Keratinocyte (primary cell): ENCODE results near the gene POLR2B. TPM values are rescaled to one million over a fixed set of nuclear protein-coding genes. Genes with fewer than 3 reads are reported as not detected.
"Not testable (repeated sequence)": the region's sequence is repeated elsewhere in the genome, so short reads cannot be mapped to it uniquely, and the experiment has no call there.

ENCODE experiments used
- DNase-seq: peaks from one replicate; pipeline ENCODE4 v3.0.0-alpha.2; 2011; ENCODE audit warnings: low read depth, missing footprints, low spot score
- FAIRE-seq: peaks from 2 replicates; lab custom pipeline; 2011; peaks lifted over from hg19 to GRCh38; lab: Jason Lieb, UNC
- H2AFZ ChIP-seq: 2 replicates; pipeline ENCODE4 v1.6.0; 2012; ENCODE audit warnings: low read length, control low read depth, inconsistent platforms; ENCODE audit not compliant: control insufficient read depth
- H3K27ac ChIP-seq: 2 replicates; pipeline ENCODE4 v1.5.1; 2011; ENCODE audit warnings: low read length; ENCODE audit not compliant: control insufficient read depth, insufficient read depth
- H3K27me3 ChIP-seq: 3 replicates; pipeline ENCODE4 v1.6.0; 2011; ENCODE audit warnings: low read length; ENCODE audit not compliant: control insufficient read depth, insufficient read depth; ENCODE audit errors: extremely low read depth
- H3K36me3 ChIP-seq, 2 experiments: 2 replicates in 1 of 2; 3 replicates in 1 of 2; pipeline ENCODE4 v1.5.1; 2011; ENCODE audit warnings: low read length in 2 of 2, mild to moderate bottlenecking in 1 of 2; ENCODE audit not compliant: control insufficient read depth in 2 of 2, insufficient read depth in 2 of 2; ENCODE audit errors: extremely low read depth in 1 of 2
- H3K4me1 ChIP-seq: 3 replicates; pipeline ENCODE4 v1.5.1; 2011; ENCODE audit warnings: low read length; ENCODE audit not compliant: control insufficient read depth, insufficient read depth; ENCODE audit errors: extremely low read depth
- H3K4me2 ChIP-seq: 3 replicates; pipeline ENCODE4 v1.6.0; 2011; ENCODE audit warnings: low read depth, low read length; ENCODE audit not compliant: control insufficient read depth, insufficient read depth; ENCODE audit errors: extremely low read depth
- H3K4me3 ChIP-seq, 3 experiments: fragments of 200-600 bp in 1 of 3; sonication (generic) in 1 of 3; 2 replicates in 2 of 3; 3 replicates in 1 of 3; pipeline ENCODE4 v1.5.1; 2011 to 2016; ENCODE audit warnings: low read length in 3 of 3, mild to moderate bottlenecking in 3 of 3, control low read depth in 2 of 3, inconsistent platforms in 1 of 3, low read depth in 1 of 3, mixed read lengths in 1 of 3, mixed run types in 1 of 3, moderate library complexity in 1 of 3; ENCODE audit not compliant: control insufficient read depth in 2 of 3, insufficient read depth in 2 of 3; ENCODE audit errors: extremely low read depth in 1 of 3
- H3K79me2 ChIP-seq: 2 replicates; pipeline ENCODE4 v1.6.0; 2012; ENCODE audit warnings: low read length; ENCODE audit not compliant: control insufficient read depth, insufficient read depth
- H3K9ac ChIP-seq: 3 replicates; pipeline ENCODE4 v1.6.0; 2011; ENCODE audit warnings: low read length; ENCODE audit not compliant: control insufficient read depth, insufficient read depth; ENCODE audit errors: extremely low read depth
- H3K9me1 ChIP-seq: 3 replicates; pipeline ENCODE4 v1.6.0; 2011; ENCODE audit warnings: low read length; ENCODE audit not compliant: control insufficient read depth, insufficient read depth; ENCODE audit errors: extremely low read depth
- H3K9me3 ChIP-seq: 2 replicates; pipeline ENCODE4 v1.5.1; 2012; ENCODE audit warnings: low read depth, low read length; ENCODE audit not compliant: control insufficient read depth
- H4K20me1 ChIP-seq: 3 replicates; pipeline ENCODE4 v1.6.0; 2011; ENCODE audit warnings: low read length; ENCODE audit not compliant: control insufficient read depth, insufficient read depth; ENCODE audit errors: extremely low read depth
- CTCF ChIP-seq, 3 experiments: IDR thresholded peaks in 1 of 3; conservative IDR thresholded peaks in 1 of 3; optimal IDR thresholded peaks in 1 of 3; 2 replicates in 2 of 3; 3 replicates in 1 of 3; pipeline versions ENCODE3 to v1.5.1; 2011; ENCODE audit warnings: low read length in 3 of 3, mild to moderate bottlenecking in 3 of 3, moderate library complexity in 2 of 3, control low read depth in 1 of 3, inconsistent platforms in 1 of 3; ENCODE audit not compliant: insufficient read depth in 2 of 3; ENCODE audit errors: extremely low read depth in 1 of 3
- EZH2 ChIP-seq: IDR thresholded peaks from one replicate; pipeline ENCODE4 v1.6.1; 2012; ENCODE audit warnings: inconsistent platforms, mild to moderate bottlenecking, low read length, moderate library complexity
- dilution Hi-C: fragments of 300-500 bp; cut with MboI; formaldehyde crosslinking; loops from one replicate; pipeline ENCODE4 v1.7.0; 2020; ENCODE audit warnings: low sequenced_read_pairs; ENCODE audit not compliant: extremely low pct_ligation_motif_present
- polyA plus RNA-seq, 5 experiments: library from polyadenylated mRNA; depleted of rRNA in 3 of 5; stranded (reverse) in 3 of 5; stranded (forward) in 1 of 5; unstranded in 1 of 5; fragments of >200 nt; gene quantifications; 1 replicate in 1 of 5; 2 replicates in 3 of 5; 3 replicates in 1 of 5; pipeline versions ENCODE4 v1.2.1 to v1.2.3, GENCODE V29; 2011 to 2012; ENCODE audit warnings: missing spikeins in 2 of 5, low read depth in 1 of 5, low replicate concordance in 1 of 5

The POLR2B gene
- polyA plus RNA-seq, 1 donor (not counting 4 experiments of a cell fraction or from before 2014, with no cell fraction given) = 153 TPM

- Histone ChIP-seq H3K9ac (no peak overlapping the region), H3K9me3 (no peaks in the 10 kb centered on the region), H3K79me2 (peaks cover 20% of the 10 kb centered on the region), H3K4me2 (no peak overlapping the region), H3K36me3 (peaks cover 5 to 16% of the 10 kb centered on the region in 2 experiments), H3K4me1 (peaks cover 11% of the 10 kb centered on the region), H3K27ac (no peak overlapping the region), H3K27me3 (no peaks in the 10 kb centered on the region), H2AFZ (no peak overlapping the region), H4K20me1 (no peaks in the 10 kb centered on the region), H3K4me3 (no peak overlapping the region), H3K9me1 (no peaks in the 10 kb centered on the region)
- DNase-seq = no peak
- dilution Hi-C loops = no loop called here
- no peak for FAIRE-seq
- no peak for TF ChIP-seq EZH2
- TF ChIP-seq CTCF (optimal IDR thresholded peaks at IDR 0.05 in 1 of 3, IDR thresholded peaks at IDR 0.05 in 1 of 3, conservative IDR thresholded peaks at IDR 0.05 in 1 of 3; ENCODE audit: extremely low read depth in 1 of 3, insufficient read depth in 2 of 3, low read length in 3 of 3) = no peak
These were observed 66.3 kb downstream of the POLR2B start for GRCh38 chr4:57044996-57045395.

- H3K4me2 ChIP-seq, H2AFZ ChIP-seq, DNase-seq, H3K27ac ChIP-seq, H3K9me1 ChIP-seq, H3K9me3 ChIP-seq, FAIRE-seq, H3K27me3 ChIP-seq, dilution Hi-C loops, H3K9ac ChIP-seq, H3K36me3 ChIP-seq, H3K4me3 ChIP-seq, H4K20me1 ChIP-seq: not testable (repeated sequence)
- H3K79me2 ChIP-seq = peaks cover 28% of the 10 kb centered on the region
- H3K4me1 ChIP-seq = peaks cover 11% of the 10 kb centered on the region
These were observed 68.3 kb downstream of the POLR2B start for GRCh38 chr4:57047046-57047445.
